SK-N-SH (cell line): ENCODE data around the gene CYSTM1. TPM values are rescaled to one million over a fixed set of nuclear protein-coding genes. Genes with fewer than 3 reads are reported as not detected.

ENCODE experiments used
- CTCF ChIA-PET: fragments of 300-600, 350-600 bp; formaldehyde crosslinking; extraction: SDS; loops from one replicate; lab custom pipeline; 2021; lab: Yijun Ruan, JAX
- POLR2A ChIA-PET: fragments of 350-600 bp; sonication (Branson Sonifier 250); formaldehyde crosslinking; extraction: SDS; loops from one replicate; lab custom pipeline; 2020; ENCODE audit warnings: antibody characterized with exemption, inconsistent platforms; lab: Yijun Ruan, JAX
- DNase-seq: peaks from one replicate; pipeline ENCODE4 v3.0.0; 2012
- H2AFZ ChIP-seq: fragments of 200-600 bp; sonication (generic); 2 replicates; pipeline ENCODE4 v1.8.1; 2016; ENCODE audit warnings: antibody characterized with exemption, mild to moderate bottlenecking, low read depth
- H3F3A ChIP-seq: fragments of 200-600 bp; sonication (generic); replicated peaks from 2 replicates; pipeline ENCODE3; 2016; ENCODE audit warnings: antibody characterized with exemption, mild to moderate bottlenecking; ENCODE audit not compliant: insufficient read depth
- H3K27ac ChIP-seq, 2 experiments: fragments of 200-500 bp in 1 of 2; fragments of 200-600 bp in 1 of 2; sonication (Bioruptor generic) in 1 of 2; sonication (generic), shearing (Covaris generic) in 1 of 2; 2 replicates each; pipeline versions ENCODE4 v1.5.1 to v1.6.1; 2014 to 2016; ENCODE audit warnings: low read depth in 2 of 2, inconsistent platforms in 1 of 2, low read length in 1 of 2, mild to moderate bottlenecking in 1 of 2, mixed read lengths in 1 of 2
- H3K27me3 ChIP-seq: fragments of 200-600 bp; sonication (generic), shearing (Covaris generic); 2 replicates; pipeline ENCODE4 v1.6.1; 2016; ENCODE audit warnings: mixed run types; ENCODE audit not compliant: insufficient read depth
- H3K36me3 ChIP-seq, 2 experiments: fragments of 200-500 bp in 1 of 2; fragments of 200-600 bp in 1 of 2; sonication (Bioruptor generic) in 1 of 2; sonication (generic) in 1 of 2; replicated peaks in 1 of 2; 2 replicates each; pipeline versions ENCODE3 to v1.5.1; 2014 to 2016; ENCODE audit warnings: low read length in 1 of 2, mild to moderate bottlenecking in 1 of 2; ENCODE audit not compliant: insufficient read depth in 2 of 2, control insufficient read depth in 1 of 2
- H3K4me1 ChIP-seq, 2 experiments: fragments of 200-500 bp in 1 of 2; fragments of 200-600 bp in 1 of 2; sonication (Bioruptor generic) in 1 of 2; sonication (generic), shearing (Covaris generic) in 1 of 2; 2 replicates each; pipeline versions ENCODE4 v1.5.1 to v1.6.1; 2014 to 2016; ENCODE audit warnings: low read depth in 1 of 2, low read length in 1 of 2, mixed run types in 1 of 2; ENCODE audit not compliant: insufficient read depth in 2 of 2, control insufficient read depth in 1 of 2
- H3K4me2 ChIP-seq: fragments of 200-600 bp; sonication (generic), shearing (Covaris generic); 2 replicates; pipeline ENCODE4 v1.6.1; 2017; ENCODE audit warnings: mixed run types
- H3K4me3 ChIP-seq, 2 experiments: fragments of 200-500 bp in 1 of 2; fragments of 200-600 bp in 1 of 2; sonication (Bioruptor generic) in 1 of 2; sonication (generic), shearing (Covaris generic) in 1 of 2; 2 replicates each; pipeline versions ENCODE4 v1.5.1 to v1.8.1; 2014 to 2016; ENCODE audit warnings: low read depth in 2 of 2, inconsistent platforms in 1 of 2, low read length in 1 of 2, mild to moderate bottlenecking in 1 of 2, mixed read lengths in 1 of 2, moderate library complexity in 1 of 2
- H3K79me2 ChIP-seq: fragments of 200-600 bp; sonication (generic); 2 replicates; pipeline ENCODE4 v1.8.1; 2017; ENCODE audit warnings: mild to moderate bottlenecking; ENCODE audit not compliant: insufficient read depth
- H3K9ac ChIP-seq: fragments of 200-600 bp; sonication (generic); 2 replicates; pipeline ENCODE4 v1.6.1; 2017; ENCODE audit warnings: mixed run types
- H3K9me2 ChIP-seq: fragments of 200-600 bp; sonication (generic); 2 replicates; pipeline ENCODE4 v1.6.1; 2017; ENCODE audit warnings: mixed run types
- H3K9me3 ChIP-seq: fragments of 200-600 bp; sonication (generic); 2 replicates; pipeline ENCODE4 v1.6.1; 2017; ENCODE audit warnings: mixed run types, mild to moderate bottlenecking, moderate library complexity
- H4K20me1 ChIP-seq: fragments of 200-600 bp; sonication (generic); 2 replicates; pipeline ENCODE4 v1.6.1; 2017; ENCODE audit warnings: mild to moderate bottlenecking, mixed run types; ENCODE audit not compliant: insufficient read depth
- ELF1 ChIP-seq: IDR thresholded peaks from 2 replicates; pipeline ENCODE4 v1.4.0; 2012
- FOXJ3 ChIP-seq: sonication (generic); formaldehyde crosslinking; IDR thresholded peaks from 2 replicates; pipeline ENCODE4 v1.5.1; 2020; ENCODE audit warnings: mild to moderate bottlenecking, missing genetic modification reagents
- FOXM1 ChIP-seq: IDR thresholded peaks from 2 replicates; pipeline ENCODE4 v1.4.0; 2012; ENCODE audit warnings: low read depth, mild to moderate bottlenecking
- NRF1 ChIP-seq: IDR thresholded peaks from 2 replicates; pipeline ENCODE4 v1.6.1; 2012; ENCODE audit warnings: low read depth, mild to moderate bottlenecking, low read length
- RAD21 ChIP-seq: IDR thresholded peaks from 2 replicates; pipeline ENCODE4 v1.6.1; 2012; ENCODE audit warnings: mild to moderate bottlenecking, low read length
- RCOR1 ChIP-seq: fragments of 150-350 bp; IDR thresholded peaks from 2 replicates; pipeline ENCODE4 v1.6.1; 2017; ENCODE audit warnings: antibody characterized with exemption, low read length
- SIN3A ChIP-seq: IDR thresholded peaks from 2 replicates; pipeline ENCODE4 v1.6.1; 2012; ENCODE audit warnings: low read depth, mild to moderate bottlenecking, low read length, moderate library complexity, borderline replicate concordance
- SMC3 ChIP-seq: IDR thresholded peaks from 2 replicates; pipeline ENCODE4 v1.6.1; 2012; ENCODE audit warnings: low read depth, low read length, improper control_type of control experiment
- TAF1 ChIP-seq: IDR thresholded peaks from 2 replicates; pipeline ENCODE4 v1.6.1; 2012; ENCODE audit warnings: low read depth, mild to moderate bottlenecking, low read length, moderate library complexity, borderline replicate concordance
- TCF12 ChIP-seq: IDR thresholded peaks from 2 replicates; pipeline ENCODE4 v1.4.0; 2012
- WGBS: methylation state at CpG from one replicate; pipeline ENCODE4 v1.1.6; 2017; ENCODE audit warnings: low lambda C conversion rate; 5-methylcytosine and 5-hydroxymethylcytosine counted together
- polyA plus RNA-seq, 3 experiments: library from polyadenylated mRNA; depleted of rRNA; stranded (reverse); fragments of >200 nt; gene quantifications; 2 replicates each; pipeline ENCODE4 v1.2.3, GENCODE V29; 2012
- TF ChIP-seq, protein P1 (sequence below): IDR thresholded peaks from 2 replicates; pipeline ENCODE4; 2012
- TF ChIP-seq, protein P2 (sequence below): fragments of 200-600 bp; sonication (generic); IDR thresholded peaks from 2 replicates; pipeline ENCODE4 v1.6.1; 2017; ENCODE audit warnings: antibody characterized with exemption, mild to moderate bottlenecking, moderate library complexity
- TF ChIP-seq, protein P3 (sequence below): IDR thresholded peaks from 2 replicates; pipeline ENCODE4 v1.4.0; 2012; ENCODE audit warnings: low read depth
- TF ChIP-seq, protein P4 (sequence below): IDR thresholded peaks from 2 replicates; pipeline ENCODE4 v1.4.0; 2012; ENCODE audit warnings: low read depth, borderline replicate concordance

The CYSTM1 gene
- polyA plus RNA-seq, 1 of the 3 experiments (the other 2 are of a cell fraction) = 27.1 TPM

DNA sequence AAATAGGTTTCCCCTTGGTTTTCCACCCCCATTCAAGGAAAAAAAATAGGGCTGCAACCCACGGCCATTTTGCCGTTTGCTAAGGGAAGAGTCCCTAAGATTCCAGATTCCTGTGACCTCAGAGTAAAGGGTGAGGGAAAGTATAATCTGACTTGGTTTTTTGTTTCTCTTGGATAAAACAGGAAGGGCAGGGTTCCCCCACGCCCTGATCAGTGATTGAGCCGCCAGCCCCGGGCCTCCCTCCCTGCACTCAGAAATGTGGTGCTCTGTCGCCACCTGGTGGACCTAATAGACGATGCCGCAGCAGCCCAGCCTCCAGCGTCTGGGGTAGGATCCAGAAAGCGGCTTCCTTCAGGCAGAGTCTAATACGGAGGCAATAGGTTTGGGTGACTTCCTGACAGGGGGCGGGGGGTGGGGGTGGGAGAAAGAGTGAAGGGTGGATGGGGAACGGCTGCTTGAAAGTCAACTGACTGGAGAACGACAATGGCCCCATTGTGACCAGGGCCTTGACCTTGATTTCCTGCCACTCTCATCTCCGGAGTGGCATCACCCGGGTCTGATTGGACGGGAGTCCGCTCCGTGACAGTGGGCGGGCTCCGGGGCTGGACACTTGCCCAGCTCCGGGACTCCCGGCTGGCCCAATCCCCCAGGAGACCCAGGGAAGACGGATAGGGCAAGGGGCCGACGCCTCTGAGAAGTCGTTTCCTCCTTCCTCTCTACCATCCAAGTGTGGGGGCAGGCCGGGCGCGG lies 17.8 kb upstream of the CYSTM1 start:
- TF ChIP-seq RCOR1 (0 out of 2 replicates have a peak, but pooled peaks have one; percentile 4), FOXJ3 (CRISPR knock-in tag) (no peak), RAD21 (peak; percentile 94), SMC3 (peak; percentile 92), ELF1 (0 out of 2 replicates have a peak, but pooled peaks have one; percentile 25)
- TF ChIP-seq, protein P1, sequence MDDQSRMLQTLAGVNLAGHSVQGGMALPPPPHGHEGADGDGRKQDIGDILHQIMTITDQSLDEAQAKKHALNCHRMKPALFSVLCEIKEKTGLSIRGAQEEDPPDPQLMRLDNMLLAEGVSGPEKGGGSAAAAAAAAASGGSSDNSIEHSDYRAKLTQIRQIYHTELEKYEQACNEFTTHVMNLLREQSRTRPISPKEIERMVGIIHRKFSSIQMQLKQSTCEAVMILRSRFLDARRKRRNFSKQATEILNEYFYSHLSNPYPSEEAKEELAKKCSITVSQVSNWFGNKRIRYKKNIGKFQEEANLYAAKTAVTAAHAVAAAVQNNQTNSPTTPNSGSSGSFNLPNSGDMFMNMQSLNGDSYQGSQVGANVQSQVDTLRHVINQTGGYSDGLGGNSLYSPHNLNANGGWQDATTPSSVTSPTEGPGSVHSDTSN = peak; percentile 66
- TF ChIP-seq, protein P2, sequence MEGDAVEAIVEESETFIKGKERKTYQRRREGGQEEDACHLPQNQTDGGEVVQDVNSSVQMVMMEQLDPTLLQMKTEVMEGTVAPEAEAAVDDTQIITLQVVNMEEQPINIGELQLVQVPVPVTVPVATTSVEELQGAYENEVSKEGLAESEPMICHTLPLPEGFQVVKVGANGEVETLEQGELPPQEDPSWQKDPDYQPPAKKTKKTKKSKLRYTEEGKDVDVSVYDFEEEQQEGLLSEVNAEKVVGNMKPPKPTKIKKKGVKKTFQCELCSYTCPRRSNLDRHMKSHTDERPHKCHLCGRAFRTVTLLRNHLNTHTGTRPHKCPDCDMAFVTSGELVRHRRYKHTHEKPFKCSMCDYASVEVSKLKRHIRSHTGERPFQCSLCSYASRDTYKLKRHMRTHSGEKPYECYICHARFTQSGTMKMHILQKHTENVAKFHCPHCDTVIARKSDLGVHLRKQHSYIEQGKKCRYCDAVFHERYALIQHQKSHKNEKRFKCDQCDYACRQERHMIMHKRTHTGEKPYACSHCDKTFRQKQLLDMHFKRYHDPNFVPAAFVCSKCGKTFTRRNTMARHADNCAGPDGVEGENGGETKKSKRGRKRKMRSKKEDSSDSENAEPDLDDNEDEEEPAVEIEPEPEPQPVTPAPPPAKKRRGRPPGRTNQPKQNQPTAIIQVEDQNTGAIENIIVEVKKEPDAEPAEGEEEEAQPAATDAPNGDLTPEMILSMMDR = peak; percentile 92
- TF ChIP-seq, protein P3, sequence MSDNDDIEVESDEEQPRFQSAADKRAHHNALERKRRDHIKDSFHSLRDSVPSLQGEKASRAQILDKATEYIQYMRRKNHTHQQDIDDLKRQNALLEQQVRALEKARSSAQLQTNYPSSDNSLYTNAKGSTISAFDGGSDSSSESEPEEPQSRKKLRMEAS = no peak
- H3F3A ChIP-seq = peaks cover 5% of the 10 kb centered on the region
- peak overlapping the region; percentile 60; the same call in 1 of the 2 replicates for H3K4me2 ChIP-seq
- no peak overlapping the region for H3K9ac ChIP-seq
- WGBS = 13% methylated on average over 19 of the region's 30 CpGs
- H3K9me3 ChIP-seq = no peaks in the 10 kb centered on the region
- no peaks in the 10 kb centered on the region for H3K36me3 ChIP-seq
- H2AFZ ChIP-seq = peak overlapping the region; percentile 78; the same call in 1 of the 2 replicates
- ChIA-PET CTCF (interaction anchor here (0.7 to 13.5 kb wide), 27 partner anchors 10 to 442 kb away, joined by 3 to 147 read pairs (median 4); partner anchors contain the start of genes NRG2 and PURA), POLR2A (interaction anchor here (0.8 kb wide), 1 partner anchor 43 kb away, joined by 3 read pairs; the partner anchor contains the start of gene PURA)
- peaks cover 0 to 5% of the 10 kb centered on the region in 2 experiments; a peak in 1 of 4 replicates for H3K4me1 ChIP-seq
- no peaks in the 10 kb centered on the region for H3K27me3 ChIP-seq
- no peaks in the 10 kb centered on the region for H3K9me2 ChIP-seq
- no peaks in the 10 kb centered on the region for H4K20me1 ChIP-seq
- peak; percentile 92 for DNase-seq
- H3K4me3 ChIP-seq = peak overlapping the region; percentile 35 to 46
- H3K27ac ChIP-seq = no peak overlapping the region; a peak in 1 of 4 replicates
- H3K79me2 ChIP-seq = no peaks in the 10 kb centered on the region

DNA sequence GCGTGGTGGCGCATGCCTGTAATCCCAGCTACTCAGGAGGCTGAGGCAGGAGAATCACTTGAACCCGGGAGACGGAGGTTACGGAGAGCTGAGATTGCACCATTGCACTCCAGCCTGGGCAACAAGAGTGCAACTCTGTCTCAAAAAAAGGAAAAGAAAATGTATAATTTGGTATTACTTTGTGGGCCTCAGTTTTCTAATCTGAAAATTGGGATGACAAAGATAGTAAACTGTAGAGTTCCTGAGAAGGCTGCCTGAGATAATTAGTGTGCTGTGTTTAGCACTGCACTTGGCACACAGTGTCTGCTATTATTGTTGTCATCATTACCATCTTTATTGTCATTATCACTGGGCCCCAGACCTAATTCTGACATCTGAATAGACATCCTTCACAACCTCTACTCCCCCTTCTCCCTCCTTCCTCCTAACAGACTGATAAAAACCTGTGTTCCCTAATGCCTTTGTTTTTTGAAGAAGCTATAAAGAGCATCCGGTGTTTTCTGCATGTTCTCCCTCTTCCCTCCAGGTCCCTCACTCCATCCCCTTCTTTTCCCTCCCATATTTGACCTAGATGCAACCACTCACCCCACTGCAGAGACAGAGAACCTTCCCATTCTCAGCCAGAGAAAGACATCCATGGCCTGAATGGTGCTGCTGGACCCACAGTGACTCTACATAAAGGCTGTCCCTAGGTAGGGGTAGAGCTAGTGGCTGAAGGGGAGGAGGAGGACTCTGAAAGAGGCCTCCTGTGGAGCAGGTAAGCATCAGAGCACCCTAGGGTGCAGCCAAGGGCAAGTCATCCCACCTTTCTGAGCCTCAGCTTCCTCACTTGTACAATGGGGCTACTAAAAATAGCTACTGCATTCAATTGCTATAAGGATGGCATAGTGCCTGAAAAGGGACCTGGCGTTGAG lies 15.7 kb upstream of the CYSTM1 start:
- Histone ChIP-seq H3K4me3 (no peak overlapping the region), H3K79me2 (no peaks in the 10 kb centered on the region)
- CTCF ChIA-PET = interaction anchor here (1.3 to 13.5 kb wide), 8 partner anchors 10 to 372 kb away, joined by 3 to 147 read pairs (median 6); no protein-coding TSS in a partner anchor
- TF ChIP-seq SIN3A = no peak
- no peak for TF ChIP-seq TCF12
- TF ChIP-seq FOXM1 = no peak
- TF ChIP-seq NRF1 = no peak
- no peak for TF ChIP-seq TAF1
- TF ChIP-seq, protein P1 = no peak
- TF ChIP-seq, protein P4, sequence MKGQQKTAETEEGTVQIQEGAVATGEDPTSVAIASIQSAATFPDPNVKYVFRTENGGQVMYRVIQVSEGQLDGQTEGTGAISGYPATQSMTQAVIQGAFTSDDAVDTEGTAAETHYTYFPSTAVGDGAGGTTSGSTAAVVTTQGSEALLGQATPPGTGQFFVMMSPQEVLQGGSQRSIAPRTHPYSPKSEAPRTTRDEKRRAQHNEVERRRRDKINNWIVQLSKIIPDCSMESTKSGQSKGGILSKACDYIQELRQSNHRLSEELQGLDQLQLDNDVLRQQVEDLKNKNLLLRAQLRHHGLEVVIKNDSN = no peak
- TF ChIP-seq, all 33 proteins: peak for 0
- WGBS = 83% methylated on average over 7 of the region's 7 CpGs
- Histone ChIP-seq H3K36me3 (no peaks in the 10 kb centered on the region), H3K4me1 (peaks cover 0 to 3% of the 10 kb centered on the region in 2 experiments; a peak in 1 of 4 replicates), H3F3A (peaks cover 5% of the 10 kb centered on the region), H3K27me3 (no peaks in the 10 kb centered on the region), H3K9me3 (no peaks in the 10 kb centered on the region), H4K20me1 (no peaks in the 10 kb centered on the region), H2AFZ (no peak overlapping the region), H3K4me2 (no peak overlapping the region), H3K27ac (no peak overlapping the region), H3K9ac (no peak overlapping the region), H3K9me2 (no peaks in the 10 kb centered on the region)
- POLR2A ChIA-PET = no interaction called here
- no peak for DNase-seq
